HL-60 (cell line): Measurements from ENCODE around the gene CDC42BPB.

Experiments used
- DNase-seq, 2 experiments: peaks; one replicate each; pipeline ENCODE4 v3.0.0-alpha.2; 2010 to 2020; ENCODE audit warnings: low read depth in 1 of 2, low spot score in 1 of 2
- H3K27ac ChIP-seq: fragments of 250-450 bp; sonication (Bioruptor Pico); replicated peaks from 2 replicates; pipeline ENCODE4 v1.5.1; 2020; ENCODE audit warnings: mild to moderate bottlenecking, moderate library complexity
- H3K27me3 ChIP-seq: fragments of 250-450 bp; sonication (Bioruptor Pico); 2 replicates; pipeline ENCODE4 v1.5.1; 2021; ENCODE audit warnings: mild to moderate bottlenecking, moderate library complexity; ENCODE audit not compliant: insufficient read depth, poor library complexity, severe bottlenecking
- H3K4me3 ChIP-seq: replicated peaks from 2 replicates; pipeline ENCODE4 v1.5.1; 2011; ENCODE audit warnings: mild to moderate bottlenecking, control low read depth, low read length; ENCODE audit not compliant: insufficient read depth
- CTCF ChIP-seq: IDR thresholded peaks from one replicate; pipeline ENCODE4 v1.5.1; 2011; ENCODE audit warnings: low read length, control low read depth, inconsistent platforms; ENCODE audit not compliant: insufficient read depth
- GABPA ChIP-seq: IDR thresholded peaks from 2 replicates; pipeline ENCODE4 v1.6.1; 2012; ENCODE audit warnings: low read depth
- POLR2AphosphoS5 ChIP-seq: IDR thresholded peaks from 2 replicates; pipeline ENCODE4 v1.6.1; 2012; ENCODE audit warnings: low read depth
- REST ChIP-seq: IDR thresholded peaks from 2 replicates; pipeline ENCODE4 v1.6.1; 2012; ENCODE audit warnings: low read depth; ENCODE audit not compliant: insufficient replicate concordance
- SPI1 ChIP-seq: IDR thresholded peaks from 2 replicates; pipeline ENCODE4 v1.6.1; 2012; ENCODE audit warnings: low read depth, mild to moderate bottlenecking, borderline replicate concordance

The CDC42BPB gene

GRCh38 chr14:103070263-103070885, 13.0 kb upstream of the CDC42BPB start:
- Histone ChIP-seq H3K4me3 (no peak overlapping the region), H3K27ac (no peak overlapping the region), H3K27me3 (peaks cover 9% of the 10 kb centered on the region)
- no peak for DNase-seq
- TF ChIP-seq POLR2AphosphoS5: no peak
- TF ChIP-seq SPI1: no peak
- no peak for TF ChIP-seq REST
- no peak for TF ChIP-seq GABPA
- TF ChIP-seq CTCF: no peak

GRCh38 chr14:103068351-103069073, 11.2 kb upstream of the CDC42BPB start:
- Histone ChIP-seq H3K27ac (no peak overlapping the region), H3K27me3 (peaks cover 3% of the 10 kb centered on the region), H3K4me3 (no peak overlapping the region)
- no peak for TF ChIP-seq REST
- TF ChIP-seq CTCF: no peak
- TF ChIP-seq POLR2AphosphoS5: no peak
- TF ChIP-seq SPI1: no peak
- TF ChIP-seq GABPA: no peak
- DNase-seq: no peak

- DNase-seq: no peak
- no peak overlapping the region for H3K4me3 ChIP-seq
- no peak overlapping the region for H3K27ac ChIP-seq
- TF ChIP-seq SPI1 (no peak), CTCF (no peak), REST (no peak)
- H3K27me3 ChIP-seq: peaks cover 8% of the 10 kb centered on the region
These were observed 10.0 kb upstream of the CDC42BPB start for GRCh38 chr14:103067231-103067954.
